ENCODE data around the gene UCHL3. TPM values are rescaled to one million over a fixed set of nuclear protein-coding genes. Genes with fewer than 3 reads are reported as not detected.

The UCHL3 gene
- total and polyA plus RNA-seq, 3 donors from 2014 or later = 31.1 to 100 (median 49.1) TPM

- DNase-seq = no peak
Measured at GRCh38 chr13:75514080-75514995, 35.3 kb upstream of the UCHL3 start.

GRCh38 chr13:75518439-75519088 lies 31.0 kb upstream of the UCHL3 start:
- H3K4me3 ChIP-seq = peak overlapping the region in 1 of 2 donors; percentile 36

More at GRCh38 chr13:75514080-75514995, 35.3 kb upstream of the UCHL3 start:
- no peaks in the 10 kb centered on the region for H3K9me3 ChIP-seq
- intact Hi-C loops (cut with DNase I; ENCODE audit: low total_unique reads) = no loop called here
- H3K27ac ChIP-seq = no peak overlapping the region
- WGBS, 2 donors = 87 to 92% methylated on average over 3 of the region's 3 CpGs
- H3K36me3 ChIP-seq (ENCODE audit: low read depth, missing control alignments) = no peaks in the 10 kb centered on the region
- TF ChIP-seq CTCF (IDR thresholded peaks at IDR 0.05) = no peak
- TF ChIP-seq POLR2A (IDR thresholded peaks at IDR 0.05) = no peak
- H3K4me3 ChIP-seq = no peak overlapping the region
- H3K27me3 ChIP-seq = no peaks in the 10 kb centered on the region
- no peaks in the 10 kb centered on the region for H3K4me1 ChIP-seq

GRCh38 chr13:75521956-75522355 lies 27.6 kb upstream of the UCHL3 start:
- DNase-seq = no peak
- intact Hi-C loops (cut with DNase I; ENCODE audit: low total_unique reads) = no loop called here
- no peaks in the 10 kb centered on the region for H3K4me1 ChIP-seq

More at GRCh38 chr13:75518439-75519088, 31.0 kb upstream of the UCHL3 start:
- 78 to 80% methylated on average over 7 to 28 of the region's 30 CpGs for WGBS, 2 donors
- intact Hi-C loops (cut with DNase I; ENCODE audit: low total_unique reads) = no loop called here
- H3K36me3 ChIP-seq (ENCODE audit: low read depth, missing control alignments) = no peaks in the 10 kb centered on the region
- H3K4me1 ChIP-seq = no peaks in the 10 kb centered on the region
- no peak overlapping the region for H3K27ac ChIP-seq
- H3K9me3 ChIP-seq = no peaks in the 10 kb centered on the region
- DNase-seq = no peak
- H3K27me3 ChIP-seq = no peaks in the 10 kb centered on the region
- TF ChIP-seq POLR2A (IDR thresholded peaks at IDR 0.05) = no peak
- no peak for TF ChIP-seq CTCF (IDR thresholded peaks at IDR 0.05)

DNA sequence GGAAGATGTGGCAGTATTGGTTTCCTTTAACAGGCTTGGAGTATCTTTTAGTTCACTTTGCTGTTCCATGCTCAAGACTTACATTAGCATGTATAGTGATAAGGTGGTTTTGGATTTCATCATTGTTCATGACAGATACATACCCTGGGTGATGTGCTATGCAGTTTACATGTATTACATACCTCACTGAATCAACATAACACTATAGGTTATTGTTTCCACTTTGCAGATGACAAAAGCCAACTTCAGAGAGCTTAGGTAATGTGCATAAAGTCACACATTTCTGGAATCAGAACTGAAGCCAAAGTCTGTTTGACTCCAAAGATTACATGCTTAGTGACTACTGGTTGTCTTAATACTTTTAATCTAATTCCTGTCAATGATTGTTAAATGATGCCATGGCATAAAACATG lies 19.0 kb upstream of the UCHL3 start:
- DNase-seq = no peak
- intact Hi-C loops (cut with DNase I; ENCODE audit: low total_unique reads) = no loop called here
- H3K4me1 ChIP-seq = no peaks in the 10 kb centered on the region
- no peaks in the 10 kb centered on the region for H3K36me3 ChIP-seq (ENCODE audit: low read depth, missing control alignments)
- TF ChIP-seq POLR2A (IDR thresholded peaks at IDR 0.05) (no peak), CTCF (IDR thresholded peaks at IDR 0.05) (no peak)
- H3K27me3 ChIP-seq = no peaks in the 10 kb centered on the region
- H3K9me3 ChIP-seq = no peaks in the 10 kb centered on the region
- H3K4me3 ChIP-seq = no peak overlapping the region
- no peak overlapping the region for H3K27ac ChIP-seq

More at GRCh38 chr13:75521956-75522355, 27.6 kb upstream of the UCHL3 start:
- Histone ChIP-seq H3K4me3 (no peak overlapping the region), H3K9me3 (no peaks in the 10 kb centered on the region), H3K36me3 (ENCODE audit: low read depth, missing control alignments) (no peaks in the 10 kb centered on the region), H3K27ac (no peak overlapping the region), H3K27me3 (no peaks in the 10 kb centered on the region)
- TF ChIP-seq CTCF (IDR thresholded peaks at IDR 0.05) (no peak), POLR2A (IDR thresholded peaks at IDR 0.05) (no peak)
- 82 to 83% methylated on average over 3 of the region's 3 CpGs for WGBS, 2 donors

All from testis (tissue), 3 donors.